Measurements from ENCODE around the gene HMGN4. TPM values are rescaled to one million over a fixed set of nuclear protein-coding genes. Genes with fewer than 3 reads are reported as not detected.

HMGN4 gene
- total RNA-seq, 1 donor from 2014 or later, result 59.5 TPM

DNA sequence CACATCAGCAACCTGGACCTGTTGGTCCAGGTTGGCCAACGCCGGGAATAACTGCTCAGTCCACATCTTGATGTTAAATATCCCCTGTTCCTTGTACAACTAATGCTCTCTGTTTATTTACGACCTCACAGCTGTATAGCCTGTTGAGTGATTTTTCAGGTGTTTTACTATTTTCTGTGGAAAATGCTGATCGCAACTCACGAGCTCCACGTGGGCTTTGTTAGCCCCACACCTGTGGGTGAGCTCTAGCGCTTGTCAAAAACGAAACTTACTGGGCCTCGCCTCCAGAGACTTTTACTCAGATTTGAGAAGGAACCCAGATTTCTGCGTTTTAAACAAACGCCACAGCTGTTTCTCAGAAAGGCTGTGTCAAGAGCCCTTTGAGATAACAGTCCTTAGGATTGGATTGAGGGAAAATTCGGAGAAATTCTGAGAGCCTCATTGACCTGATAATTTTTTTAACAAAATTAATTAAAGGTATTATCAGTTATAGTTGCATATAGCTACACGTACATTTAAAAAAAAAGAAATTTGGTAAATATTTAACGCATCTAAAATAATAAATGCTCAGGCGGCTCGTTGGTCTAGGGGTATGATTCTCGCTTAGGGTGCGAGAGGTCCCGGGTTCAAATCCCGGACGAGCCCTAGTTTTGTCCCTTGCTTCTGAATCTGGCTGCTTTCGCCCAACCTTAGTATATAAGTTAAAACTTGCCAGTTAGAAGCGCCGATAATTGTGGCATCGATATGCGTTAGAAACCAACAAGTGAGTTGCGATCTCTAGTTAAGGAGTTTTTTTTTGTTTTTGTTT is 16.7 kb downstream of the HMGN4 start:
- Histone ChIP-seq H3K36me3 (ENCODE audit: control insufficient read depth, insufficient read depth, low read length) (no peaks in the 10 kb centered on the region), H3K4me3 (ENCODE audit: low read depth, low read length) (peak overlapping the region; percentile 27), H3K27me3 (ENCODE audit: control insufficient read depth, insufficient read depth, low read length) (no peaks in the 10 kb centered on the region)
- DNase-seq (ENCODE audit: low read depth), result peak; percentile 55
- TF ChIP-seq, protein P1, sequence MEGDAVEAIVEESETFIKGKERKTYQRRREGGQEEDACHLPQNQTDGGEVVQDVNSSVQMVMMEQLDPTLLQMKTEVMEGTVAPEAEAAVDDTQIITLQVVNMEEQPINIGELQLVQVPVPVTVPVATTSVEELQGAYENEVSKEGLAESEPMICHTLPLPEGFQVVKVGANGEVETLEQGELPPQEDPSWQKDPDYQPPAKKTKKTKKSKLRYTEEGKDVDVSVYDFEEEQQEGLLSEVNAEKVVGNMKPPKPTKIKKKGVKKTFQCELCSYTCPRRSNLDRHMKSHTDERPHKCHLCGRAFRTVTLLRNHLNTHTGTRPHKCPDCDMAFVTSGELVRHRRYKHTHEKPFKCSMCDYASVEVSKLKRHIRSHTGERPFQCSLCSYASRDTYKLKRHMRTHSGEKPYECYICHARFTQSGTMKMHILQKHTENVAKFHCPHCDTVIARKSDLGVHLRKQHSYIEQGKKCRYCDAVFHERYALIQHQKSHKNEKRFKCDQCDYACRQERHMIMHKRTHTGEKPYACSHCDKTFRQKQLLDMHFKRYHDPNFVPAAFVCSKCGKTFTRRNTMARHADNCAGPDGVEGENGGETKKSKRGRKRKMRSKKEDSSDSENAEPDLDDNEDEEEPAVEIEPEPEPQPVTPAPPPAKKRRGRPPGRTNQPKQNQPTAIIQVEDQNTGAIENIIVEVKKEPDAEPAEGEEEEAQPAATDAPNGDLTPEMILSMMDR (IDR thresholded peaks at IDR 0.05; ENCODE audit: insufficient read depth, low read length, severe bottlenecking), result no peak
- FAIRE-seq, result no peak

- Histone ChIP-seq H3K4me3 (ENCODE audit: low read depth, low read length) (peak overlapping the region; percentile 12), H3K36me3 (ENCODE audit: control insufficient read depth, insufficient read depth, low read length) (no peaks in the 10 kb centered on the region), H3K27me3 (ENCODE audit: control insufficient read depth, insufficient read depth, low read length) (no peaks in the 10 kb centered on the region)
- DNase-seq (ENCODE audit: low read depth) (no peak), FAIRE-seq (no peak)
- TF ChIP-seq, protein P1 (IDR thresholded peaks at IDR 0.05; ENCODE audit: insufficient read depth, low read length, severe bottlenecking), result no peak
These were observed 17.5 kb downstream of the HMGN4 start for GRCh38 chr6:26555505-26556262.

- Histone ChIP-seq H3K4me3 (ENCODE audit: low read depth, low read length) (no peak overlapping the region), H3K36me3 (ENCODE audit: control insufficient read depth, insufficient read depth, low read length) (no peaks in the 10 kb centered on the region), H3K27me3 (ENCODE audit: control insufficient read depth, insufficient read depth, low read length) (no peaks in the 10 kb centered on the region)
- FAIRE-seq (no peak), DNase-seq (ENCODE audit: low read depth) (peak; percentile 87)
- TF ChIP-seq, protein P1 (IDR thresholded peaks at IDR 0.05; ENCODE audit: insufficient read depth, low read length, severe bottlenecking), result no peak
These were observed 18.3 kb downstream of the HMGN4 start for GRCh38 chr6:26556263-26557070.

- Histone ChIP-seq H3K27me3 (ENCODE audit: control insufficient read depth, insufficient read depth, low read length) (no peaks in the 10 kb centered on the region), H3K4me3 (ENCODE audit: low read depth, low read length) (no peak overlapping the region), H3K36me3 (ENCODE audit: control insufficient read depth, insufficient read depth, low read length) (no peaks in the 10 kb centered on the region)
- TF ChIP-seq, protein P1 (IDR thresholded peaks at IDR 0.05; ENCODE audit: insufficient read depth, low read length, severe bottlenecking), result no peak
- FAIRE-seq (no peak), DNase-seq (ENCODE audit: low read depth) (no peak)
These were observed 23.6 kb downstream of the HMGN4 start for GRCh38 chr6:26561533-26562466.

DNA sequence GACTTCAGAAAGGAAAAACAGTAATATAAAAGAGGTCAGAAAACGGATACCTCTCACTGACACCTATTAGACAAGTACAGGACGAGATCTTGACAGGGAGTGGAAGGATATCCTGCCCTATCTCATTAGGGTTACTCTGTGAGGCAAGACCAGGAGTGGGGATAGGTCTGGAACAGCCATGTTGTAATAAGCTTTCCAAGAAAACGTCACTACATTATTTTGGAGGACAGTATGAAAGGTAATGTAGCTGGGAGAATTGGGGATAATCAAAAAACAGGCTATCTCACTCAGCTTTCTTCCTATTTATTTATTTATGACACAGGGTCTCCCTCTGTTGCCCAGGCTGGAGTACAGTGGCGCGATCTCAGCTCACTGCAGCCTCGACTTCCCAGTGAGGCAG is 25.3 kb downstream of the HMGN4 start:
- no peak for DNase-seq (ENCODE audit: low read depth)
- Histone ChIP-seq H3K27me3 (ENCODE audit: control insufficient read depth, insufficient read depth, low read length) (no peaks in the 10 kb centered on the region), H3K4me3 (ENCODE audit: low read depth, low read length) (no peak overlapping the region), H3K36me3 (ENCODE audit: control insufficient read depth, insufficient read depth, low read length) (no peaks in the 10 kb centered on the region)
- TF ChIP-seq, protein P1 (IDR thresholded peaks at IDR 0.05; ENCODE audit: insufficient read depth, low read length, severe bottlenecking), result no peak
- FAIRE-seq, result no peak
